ENCODE results near the gene ITGAX. TPM values are rescaled to one million over a fixed set of nuclear protein-coding genes. Genes with fewer than 3 reads are reported as not detected.

The ITGAX gene
- total RNA-seq, 1 experiment from 2014 or later, result 0.14 TPM

DNA sequence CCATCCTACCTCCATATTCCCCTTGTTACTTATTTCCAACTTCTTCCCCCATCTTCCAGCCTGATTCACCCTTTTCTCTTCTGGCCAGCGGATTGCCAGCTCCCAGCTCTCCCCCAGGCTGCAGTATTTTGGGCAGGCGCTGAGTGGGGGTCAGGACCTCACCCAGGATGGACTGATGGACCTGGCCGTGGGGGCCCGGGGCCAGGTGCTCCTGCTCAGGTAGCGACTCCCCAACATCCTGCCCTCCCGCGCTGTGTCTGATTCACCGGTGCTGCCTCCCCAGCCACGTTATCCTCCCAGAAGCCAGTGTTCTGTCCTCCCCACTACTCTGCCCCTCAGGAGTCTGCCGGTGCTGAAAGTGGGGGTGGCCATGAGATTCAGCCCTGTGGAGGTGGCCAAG, 57.8 kb downstream of the ITGAX start:
- Mint-ChIP-seq H3K9me3 (ENCODE audit: unreplicated experiment) (no peaks in the 10 kb centered on the region), H3K27me3 (ENCODE audit: insufficient read depth, unreplicated experiment) (peaks cover 58% of the 10 kb centered on the region), H3K27ac (ENCODE audit: low read depth, unreplicated experiment) (no peak overlapping the region), H3K36me3 (ENCODE audit: insufficient read depth, unreplicated experiment) (peaks cover 6% of the 10 kb centered on the region), H3K4me1 (ENCODE audit: insufficient read depth, unreplicated experiment) (no peaks in the 10 kb centered on the region), H3K4me3 (ENCODE audit: unreplicated experiment) (no peak overlapping the region)
- POLR2A ChIA-PET, result interaction anchor here (0.6 kb wide), 1 partner anchor 508 kb away, joined by 3 read pairs; no protein-coding TSS in a partner anchor
- no TSS peak for BruUV-seq (replicated peaks)
- intact Hi-C loops (cut with micrococcal nuclease), result no loop called here
- no peak for DNase-seq (ENCODE audit: unreplicated experiment)
- TF ChIP-seq, protein P1, sequence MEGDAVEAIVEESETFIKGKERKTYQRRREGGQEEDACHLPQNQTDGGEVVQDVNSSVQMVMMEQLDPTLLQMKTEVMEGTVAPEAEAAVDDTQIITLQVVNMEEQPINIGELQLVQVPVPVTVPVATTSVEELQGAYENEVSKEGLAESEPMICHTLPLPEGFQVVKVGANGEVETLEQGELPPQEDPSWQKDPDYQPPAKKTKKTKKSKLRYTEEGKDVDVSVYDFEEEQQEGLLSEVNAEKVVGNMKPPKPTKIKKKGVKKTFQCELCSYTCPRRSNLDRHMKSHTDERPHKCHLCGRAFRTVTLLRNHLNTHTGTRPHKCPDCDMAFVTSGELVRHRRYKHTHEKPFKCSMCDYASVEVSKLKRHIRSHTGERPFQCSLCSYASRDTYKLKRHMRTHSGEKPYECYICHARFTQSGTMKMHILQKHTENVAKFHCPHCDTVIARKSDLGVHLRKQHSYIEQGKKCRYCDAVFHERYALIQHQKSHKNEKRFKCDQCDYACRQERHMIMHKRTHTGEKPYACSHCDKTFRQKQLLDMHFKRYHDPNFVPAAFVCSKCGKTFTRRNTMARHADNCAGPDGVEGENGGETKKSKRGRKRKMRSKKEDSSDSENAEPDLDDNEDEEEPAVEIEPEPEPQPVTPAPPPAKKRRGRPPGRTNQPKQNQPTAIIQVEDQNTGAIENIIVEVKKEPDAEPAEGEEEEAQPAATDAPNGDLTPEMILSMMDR (IDR thresholded peaks at IDR 0.05; ENCODE audit: unreplicated experiment), result no peak
- CTCF ChIA-PET, result no interaction called here

DNA sequence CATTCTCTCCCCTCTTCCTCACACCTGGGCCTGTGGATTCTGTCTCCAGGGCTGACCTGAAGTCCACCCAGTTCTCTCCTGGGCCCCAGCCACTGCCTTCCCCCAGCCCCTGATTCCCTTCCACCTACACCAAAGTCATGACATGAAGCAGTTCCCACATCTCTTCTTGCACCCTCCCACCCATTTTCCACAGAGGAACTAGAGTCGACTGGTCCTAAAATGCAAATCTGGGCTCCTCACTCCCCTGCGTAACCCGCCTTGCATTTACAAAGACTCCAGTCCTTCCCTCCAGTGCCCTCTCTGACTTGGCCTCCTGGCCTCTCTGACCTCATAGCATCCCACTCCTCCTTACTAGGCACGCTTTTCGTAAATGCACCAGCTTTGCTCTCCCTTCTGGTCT, 58.4 kb downstream of the ITGAX start:
- Mint-ChIP-seq H3K36me3 (ENCODE audit: insufficient read depth, unreplicated experiment) (peaks cover 6% of the 10 kb centered on the region), H3K27me3 (ENCODE audit: insufficient read depth, unreplicated experiment) (peaks cover 54% of the 10 kb centered on the region), H3K4me1 (ENCODE audit: insufficient read depth, unreplicated experiment) (no peaks in the 10 kb centered on the region), H3K9me3 (ENCODE audit: unreplicated experiment) (no peaks in the 10 kb centered on the region), H3K4me3 (ENCODE audit: unreplicated experiment) (no peak overlapping the region), H3K27ac (ENCODE audit: low read depth, unreplicated experiment) (no peak overlapping the region)
- BruUV-seq (replicated peaks), result no TSS peak
- DNase-seq (ENCODE audit: unreplicated experiment), result no peak
- POLR2A ChIA-PET, result no interaction called here
- CTCF ChIA-PET, result no interaction called here
- TF ChIP-seq, protein P1 (IDR thresholded peaks at IDR 0.05; ENCODE audit: unreplicated experiment), result no peak
- intact Hi-C loops (cut with micrococcal nuclease), result no loop called here

DNA sequence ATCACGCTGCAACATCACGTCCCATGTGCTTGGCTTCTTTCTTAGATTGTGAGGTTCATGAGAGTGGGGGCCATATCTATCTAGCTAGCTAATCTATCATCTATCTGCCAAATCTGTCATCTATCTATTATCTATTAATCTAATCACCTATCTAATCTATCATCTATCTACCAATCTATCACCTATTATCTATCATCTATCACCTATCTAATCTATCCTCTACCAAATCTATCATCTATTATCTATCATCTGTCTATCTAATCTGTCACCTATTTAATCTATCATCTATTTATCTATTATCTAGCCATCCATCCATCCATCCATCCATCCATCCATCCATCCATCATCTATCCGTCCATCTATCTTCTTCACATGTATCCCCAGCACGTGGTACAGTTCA, 59.0 kb downstream of the ITGAX start:
- Mint-ChIP-seq H3K4me3 (ENCODE audit: unreplicated experiment) (no peak overlapping the region), H3K36me3 (ENCODE audit: insufficient read depth, unreplicated experiment) (peaks cover 6% of the 10 kb centered on the region), H3K4me1 (ENCODE audit: insufficient read depth, unreplicated experiment) (no peaks in the 10 kb centered on the region), H3K27me3 (ENCODE audit: insufficient read depth, unreplicated experiment) (peaks cover 48% of the 10 kb centered on the region), H3K9me3 (ENCODE audit: unreplicated experiment) (no peaks in the 10 kb centered on the region), H3K27ac (ENCODE audit: low read depth, unreplicated experiment) (no peak overlapping the region)
- intact Hi-C loops (cut with micrococcal nuclease), result no loop called here
- POLR2A ChIA-PET, result no interaction called here
- DNase-seq (ENCODE audit: unreplicated experiment), result no peak
- CTCF ChIA-PET, result interaction anchor here (0.5 kb wide), 1 partner anchor 21 kb away, joined by 3 read pairs; no protein-coding TSS in a partner anchor
- TF ChIP-seq, protein P1 (IDR thresholded peaks at IDR 0.05; ENCODE audit: unreplicated experiment), result no peak
- no TSS peak for BruUV-seq (replicated peaks)

DNA sequence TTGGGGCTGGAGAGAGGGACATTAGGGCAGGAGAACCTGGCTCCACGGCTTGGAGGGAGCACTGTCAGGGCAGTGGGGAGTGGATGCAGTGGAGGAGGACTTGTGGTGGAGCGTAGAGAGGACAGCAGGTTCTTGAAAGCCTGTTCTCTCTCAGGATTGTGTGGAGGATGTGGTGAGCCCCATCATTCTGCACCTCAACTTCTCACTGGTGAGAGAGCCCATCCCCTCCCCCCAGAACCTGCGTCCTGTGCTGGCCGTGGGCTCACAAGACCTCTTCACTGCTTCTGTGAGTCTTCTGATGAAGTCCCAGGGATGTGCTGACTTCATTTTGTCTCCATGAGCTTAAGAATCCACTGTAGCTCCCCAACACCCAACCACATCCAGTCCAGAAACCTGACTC, 59.7 kb downstream of the ITGAX start:
- ChIA-PET CTCF (no interaction called here), POLR2A (no interaction called here)
- Mint-ChIP-seq H3K4me1 (ENCODE audit: insufficient read depth, unreplicated experiment) (no peaks in the 10 kb centered on the region), H3K27me3 (ENCODE audit: insufficient read depth, unreplicated experiment) (peaks cover 46% of the 10 kb centered on the region), H3K27ac (ENCODE audit: low read depth, unreplicated experiment) (no peak overlapping the region), H3K36me3 (ENCODE audit: insufficient read depth, unreplicated experiment) (peaks cover 6% of the 10 kb centered on the region), H3K4me3 (ENCODE audit: unreplicated experiment) (no peak overlapping the region), H3K9me3 (ENCODE audit: unreplicated experiment) (no peaks in the 10 kb centered on the region)
- no TSS peak for BruUV-seq (replicated peaks)
- no peak for DNase-seq (ENCODE audit: unreplicated experiment)
- intact Hi-C loops (cut with micrococcal nuclease), result no loop called here
- TF ChIP-seq, protein P1 (IDR thresholded peaks at IDR 0.05; ENCODE audit: unreplicated experiment), result no peak
